Muscle of arm (tissue), 14 donors: ENCODE measurements around the gene TAAR2. TPM values are rescaled to one million over a fixed set of nuclear protein-coding genes. Genes with fewer than 3 reads are reported as not detected.
"Not testable (repeated sequence)": the region's sequence is repeated elsewhere in the genome, so short reads cannot be mapped to it uniquely, and the experiment has no call there.

ENCODE experiments used
- DNase-seq: peaks from one replicate; pipeline ENCODE4 v3.0.0-alpha.2; 2013
- long read RNA-seq, 11 donors: transcript quantifications; one replicate each; lab custom pipeline, GENCODE V29; 2026
- polyA plus RNA-seq, 12 donors: library from polyadenylated mRNA; unstranded; fragments of 120-200 nt; gene quantifications; one replicate each; pipeline ENCODE4 v1.2.1, GENCODE V29; 2013; ENCODE audit not compliant: insufficient read length in 12 of 12

The TAAR2 gene, protein sequence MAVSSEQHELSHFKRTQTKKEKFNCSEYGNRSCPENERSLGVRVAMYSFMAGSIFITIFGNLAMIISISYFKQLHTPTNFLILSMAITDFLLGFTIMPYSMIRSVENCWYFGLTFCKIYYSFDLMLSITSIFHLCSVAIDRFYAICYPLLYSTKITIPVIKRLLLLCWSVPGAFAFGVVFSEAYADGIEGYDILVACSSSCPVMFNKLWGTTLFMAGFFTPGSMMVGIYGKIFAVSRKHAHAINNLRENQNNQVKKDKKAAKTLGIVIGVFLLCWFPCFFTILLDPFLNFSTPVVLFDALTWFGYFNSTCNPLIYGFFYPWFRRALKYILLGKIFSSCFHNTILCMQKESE
- polyA plus RNA-seq: not detected
- long read RNA-seq, donor 1: 0 reads
- long read RNA-seq, donor 2: 0 reads
- long read RNA-seq, donor 3: 0 reads
- long read RNA-seq, donor 4: 0 reads
- long read RNA-seq, donor 5: 0 reads
- long read RNA-seq, donor 6: 0 reads
- long read RNA-seq, donor 7: 0 reads
- long read RNA-seq, donor 8: 0 reads
- long read RNA-seq, donor 9: 0 reads
- long read RNA-seq, donor 10: 0 reads
- long read RNA-seq, donor 11: 0 reads

DNA sequence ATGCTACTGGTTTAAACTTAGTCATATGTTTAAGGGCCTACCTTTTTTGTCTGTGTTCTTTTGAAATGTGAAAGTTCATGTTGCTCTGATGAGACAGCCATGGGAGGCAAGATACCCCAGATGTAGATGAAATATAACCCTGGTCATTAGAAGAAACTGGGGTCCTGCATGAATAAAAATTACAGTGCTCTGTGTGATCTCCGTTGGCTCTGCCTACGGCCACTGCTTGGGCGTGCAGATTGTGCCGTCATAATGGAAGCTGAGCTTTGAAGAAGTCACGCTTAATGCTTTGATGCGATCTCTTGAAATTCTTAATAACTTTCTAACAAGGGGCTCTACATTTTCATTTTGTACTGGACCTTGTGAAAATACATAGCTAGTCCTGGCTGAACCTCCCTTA lies at the start of gene TAAR2:
TSS of gene TAAR2 (minus strand) at position 101 of the 400 bp plus-strand sequence. CDS start at position 101, 0 bp downstream.
- no peak for DNase-seq

DNA sequence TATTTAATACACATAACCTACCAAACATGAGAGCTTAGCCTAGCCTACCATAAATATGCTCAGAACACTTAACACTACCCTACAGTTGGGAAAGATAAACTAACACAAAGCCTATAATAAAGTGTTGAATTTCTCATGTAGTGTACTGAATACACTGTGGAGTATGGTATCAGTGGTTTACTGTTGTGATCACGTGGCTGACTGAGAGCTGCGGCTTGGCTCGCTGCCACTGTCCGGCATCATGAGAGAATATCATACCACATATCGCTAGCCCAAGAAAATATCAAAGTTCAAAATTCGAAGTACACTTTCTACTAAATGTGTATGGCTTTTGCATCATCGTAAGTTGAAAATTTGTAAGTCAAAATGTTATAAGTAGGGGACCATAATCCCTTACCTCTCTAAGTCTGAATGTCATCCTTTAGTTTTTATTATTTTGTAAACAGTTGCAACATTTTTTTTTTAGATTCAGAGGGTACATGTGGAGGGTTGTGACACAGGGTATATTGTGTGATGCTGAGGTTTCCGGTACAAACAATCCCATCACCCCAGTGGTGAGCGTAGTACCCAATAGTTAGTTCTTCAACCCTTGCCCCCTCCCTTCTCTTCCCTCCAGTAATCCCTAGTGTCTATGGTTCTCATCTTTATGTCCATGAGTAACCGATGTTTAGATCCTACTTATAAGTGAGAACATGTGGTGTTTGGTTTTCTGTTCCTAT lies 49.5 kb upstream of the TAAR2 start:
- no peak for DNase-seq

DNA sequence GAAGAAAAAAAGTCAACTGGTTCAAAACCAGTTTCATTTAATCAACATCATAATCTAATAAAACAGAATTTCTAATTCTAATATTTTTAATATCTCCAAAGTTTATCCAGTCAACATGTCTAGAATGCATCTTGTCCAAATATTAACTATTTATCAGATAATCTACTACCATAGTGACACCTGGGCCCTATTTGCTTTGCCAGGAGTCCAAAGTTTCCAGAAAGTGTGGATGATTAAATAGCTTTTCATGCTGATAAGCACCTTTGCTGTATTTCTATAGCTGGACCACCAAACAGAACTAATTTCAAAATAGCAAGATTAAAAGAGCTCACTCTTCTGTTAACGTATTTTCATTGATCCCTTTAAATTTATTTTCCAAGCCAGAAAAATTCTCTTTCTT lies 47.2 kb upstream of the TAAR2 start:
- no peak for DNase-seq

DNA sequence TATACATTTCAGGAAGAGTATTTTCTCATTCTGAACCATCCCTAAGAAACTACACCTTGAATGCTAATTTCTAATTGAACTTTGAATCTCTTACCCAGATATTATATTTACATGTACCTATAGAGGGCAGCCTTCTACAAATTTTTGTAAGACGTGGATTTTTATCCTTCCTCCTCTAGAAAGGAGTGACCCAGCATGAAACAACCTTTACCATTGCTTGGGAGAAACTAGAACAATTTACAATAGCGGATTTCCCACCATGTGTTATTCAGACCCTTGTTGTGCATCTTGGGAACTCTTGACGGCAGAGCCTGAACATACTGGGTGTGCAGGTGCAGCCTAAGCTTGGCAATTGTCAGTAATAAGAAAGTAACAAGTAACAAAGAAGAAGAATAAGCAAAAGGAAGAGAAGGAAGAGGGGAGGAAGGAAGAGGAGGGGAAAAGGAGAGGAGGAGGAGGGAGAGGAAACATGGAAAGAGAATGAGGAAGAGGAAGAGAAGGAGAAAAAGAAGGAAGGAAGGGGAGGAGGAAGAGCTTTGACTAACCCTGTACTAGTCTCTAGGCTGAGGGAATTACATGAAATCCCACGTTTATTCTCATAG lies 45.7 kb upstream of the TAAR2 start:
- peak; percentile 24 for DNase-seq

DNA sequence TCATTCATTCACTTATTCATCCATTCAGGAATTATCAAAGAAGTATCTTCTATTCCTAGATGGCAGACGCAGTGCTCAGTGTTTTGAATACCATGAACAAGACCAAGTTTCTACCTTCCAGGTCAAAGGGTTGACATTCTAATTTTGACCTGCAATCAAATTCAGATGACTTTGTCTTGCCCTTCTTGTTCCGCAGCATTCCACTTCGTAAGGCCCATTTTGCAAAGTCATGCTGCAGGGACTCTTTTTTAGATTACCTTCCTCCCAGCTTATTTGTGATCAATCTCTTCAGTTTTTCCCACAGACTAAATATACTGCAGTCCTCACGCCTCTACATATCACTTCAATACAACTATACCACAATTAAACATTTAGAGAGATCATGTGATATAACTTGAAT lies 42.0 kb upstream of the TAAR2 start:
- DNase-seq: no peak

DNA sequence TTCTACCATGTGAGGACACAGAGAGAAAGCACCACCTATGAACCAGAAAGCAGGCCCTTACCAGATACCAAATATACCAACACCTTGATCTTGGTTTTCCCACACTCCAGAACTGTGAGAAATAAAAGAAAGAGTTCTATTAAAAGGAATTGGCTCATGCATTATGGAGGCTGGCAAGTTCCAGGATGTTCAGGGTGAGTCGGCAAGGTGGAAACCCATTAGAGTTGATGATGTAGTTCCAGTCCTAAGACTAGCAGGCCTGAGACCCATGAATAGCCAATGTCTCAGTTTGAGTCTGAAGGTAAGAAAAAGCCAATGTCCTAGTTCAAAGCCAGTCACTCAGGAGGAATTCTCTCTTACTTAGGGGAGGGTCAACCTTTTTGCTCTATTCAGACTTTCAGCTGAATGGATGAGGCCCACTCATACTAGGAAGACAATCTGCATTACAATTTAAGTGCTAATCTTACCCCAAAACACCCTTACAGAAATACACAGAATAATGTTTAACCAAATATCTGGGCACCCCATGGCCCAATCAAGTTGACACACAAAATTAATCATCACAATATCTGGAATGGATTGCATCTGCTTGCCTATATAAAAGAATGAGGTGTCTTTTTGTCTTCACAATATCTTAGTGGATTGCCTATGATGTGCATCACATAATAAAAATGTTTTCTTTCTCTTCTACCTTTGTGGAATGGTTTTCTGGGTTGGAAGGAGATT lies 40.4 kb upstream of the TAAR2 start:
- no peak for DNase-seq

DNA sequence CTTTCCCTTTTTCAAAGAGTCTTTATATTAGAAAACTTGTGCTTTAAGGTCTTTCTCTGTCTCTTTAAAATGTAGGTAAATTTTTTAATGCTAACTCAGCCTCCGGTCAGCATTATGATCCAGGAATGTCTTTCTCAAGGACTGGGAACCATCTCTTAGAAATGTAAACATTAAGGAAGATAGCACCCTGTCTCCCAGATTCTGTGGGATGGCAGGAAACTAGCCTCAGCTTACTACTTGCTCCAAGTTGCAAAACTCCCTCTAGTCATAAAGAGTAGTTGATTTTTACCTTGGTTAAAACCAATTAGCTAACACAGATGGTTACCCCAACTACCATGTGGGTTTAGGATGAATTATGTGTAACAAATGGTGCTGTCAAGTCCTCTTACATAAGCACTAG lies 39.6 kb upstream of the TAAR2 start:
- no peak for DNase-seq

DNA sequence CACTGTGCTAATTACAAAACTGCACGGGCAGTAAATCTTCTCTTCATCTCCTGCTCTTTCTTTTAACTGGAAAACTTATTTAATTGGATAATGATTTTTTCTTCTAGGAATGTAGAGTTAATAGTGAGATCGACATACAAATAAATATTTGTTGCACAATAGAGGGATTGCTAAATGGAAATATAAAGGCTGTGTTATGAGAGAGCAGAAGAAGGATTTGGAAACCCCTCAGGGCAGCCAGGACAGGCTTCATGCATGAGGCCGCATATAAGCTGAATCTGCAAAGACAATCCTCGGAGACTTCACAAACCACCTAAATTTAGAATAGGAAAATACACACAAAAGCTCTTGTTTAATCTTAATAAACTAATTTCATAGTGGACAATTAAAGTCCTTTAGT lies 37.8 kb upstream of the TAAR2 start:
- no peak for DNase-seq

DNA sequence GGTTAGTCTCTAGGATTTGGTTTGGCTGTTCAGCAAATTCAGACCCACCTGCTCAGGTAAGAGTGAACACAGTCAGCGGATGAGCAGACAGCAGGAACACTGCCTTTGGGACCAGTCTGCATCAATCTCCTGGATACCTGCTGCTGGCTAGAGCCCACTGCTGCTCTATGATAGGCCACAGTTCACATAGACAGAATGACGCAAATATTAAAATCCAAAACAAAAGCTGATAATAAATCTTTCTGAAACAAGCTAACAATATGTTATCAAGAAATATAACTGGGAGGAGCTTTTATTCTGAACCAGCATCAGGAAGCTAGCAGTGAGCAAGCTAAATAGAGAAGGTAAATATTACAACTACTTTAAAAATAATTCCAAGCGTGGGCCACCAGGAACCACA lies 35.0 kb upstream of the TAAR2 start, which contains the start of gene TAAR1:
TSS of gene TAAR1 (minus strand) at position 101 of the 400 bp plus-strand sequence. CDS start 13,179 bp downstream, outside the sequence.
- DNase-seq: no peak

DNA sequence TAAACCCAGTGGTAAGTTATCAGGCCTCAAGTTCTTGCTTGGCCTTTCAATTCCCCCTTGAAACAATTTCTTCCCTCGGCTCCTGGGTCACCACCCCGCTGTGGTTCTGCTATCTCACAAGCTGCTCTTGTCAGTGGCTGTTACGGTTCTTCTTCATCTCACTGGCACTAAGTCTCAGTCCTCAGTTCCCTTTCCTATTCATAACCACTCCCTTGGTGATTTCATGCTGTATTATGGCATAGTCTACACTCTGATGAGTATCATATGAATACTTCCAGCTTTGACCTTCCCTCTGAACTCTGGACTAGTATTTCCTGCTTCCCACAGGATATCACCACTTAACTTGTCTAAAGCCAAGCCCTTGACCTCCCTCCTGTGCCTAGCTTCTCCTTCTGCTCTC lies 27.0 kb upstream of the TAAR2 start:
- no peak for DNase-seq

DNA sequence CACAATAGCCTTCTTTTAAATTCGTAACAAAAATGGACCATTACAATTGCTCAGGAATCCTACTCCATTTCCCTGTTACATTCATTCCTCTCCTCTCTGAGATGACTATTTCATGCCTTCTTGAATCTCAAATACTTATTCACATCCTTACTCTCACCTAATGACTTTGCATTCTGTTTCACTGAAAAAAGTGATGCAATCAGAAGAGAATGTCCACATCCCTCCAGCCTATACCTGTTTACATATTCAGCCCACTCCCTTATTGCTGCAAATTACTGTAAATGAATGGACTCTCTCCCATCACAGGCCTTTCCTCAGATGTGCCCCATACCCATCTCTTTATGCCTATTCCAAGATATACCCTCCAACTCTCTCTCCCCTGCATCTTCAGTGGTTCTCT lies 26.4 kb upstream of the TAAR2 start:
- no peak for DNase-seq

DNA sequence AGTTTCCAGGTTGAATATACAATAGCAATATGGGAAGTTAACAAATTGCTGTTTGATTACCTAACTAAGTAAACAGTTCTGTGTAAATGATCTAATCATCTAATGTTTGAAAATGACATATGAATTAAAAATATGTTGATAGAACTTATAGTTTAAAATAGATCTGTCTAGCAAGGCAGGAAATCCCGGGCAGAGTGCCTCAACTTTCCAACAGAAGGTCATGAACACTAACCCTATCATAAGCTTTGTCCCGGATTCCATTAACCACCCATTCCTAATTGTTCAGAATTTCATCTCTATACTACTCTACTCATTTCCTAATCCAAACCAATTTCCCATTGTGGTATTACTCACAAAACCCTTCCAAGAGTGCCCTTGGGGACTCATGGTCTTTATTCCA lies 24.8 kb upstream of the TAAR2 start:
- DNase-seq: no peak

DNA sequence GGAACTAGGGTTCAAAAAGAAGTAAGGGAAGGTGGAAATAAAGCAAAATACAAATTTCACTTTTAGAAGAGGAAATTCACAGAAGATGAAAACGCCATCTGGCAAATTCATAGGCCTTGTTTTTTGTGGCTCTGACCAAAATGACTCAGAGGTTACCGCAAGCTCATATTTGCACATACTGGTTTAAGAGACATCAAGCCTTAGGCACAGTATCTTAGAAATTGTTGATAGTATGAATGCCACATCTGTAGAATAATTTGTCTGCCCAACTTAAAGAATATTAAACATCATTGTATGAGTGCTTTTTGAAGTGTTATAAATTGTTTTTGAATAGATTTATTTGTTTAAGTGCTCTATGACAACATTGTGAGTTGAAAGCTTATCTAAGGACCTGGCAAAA lies 24.3 kb upstream of the TAAR2 start:
- no peak for DNase-seq

DNA sequence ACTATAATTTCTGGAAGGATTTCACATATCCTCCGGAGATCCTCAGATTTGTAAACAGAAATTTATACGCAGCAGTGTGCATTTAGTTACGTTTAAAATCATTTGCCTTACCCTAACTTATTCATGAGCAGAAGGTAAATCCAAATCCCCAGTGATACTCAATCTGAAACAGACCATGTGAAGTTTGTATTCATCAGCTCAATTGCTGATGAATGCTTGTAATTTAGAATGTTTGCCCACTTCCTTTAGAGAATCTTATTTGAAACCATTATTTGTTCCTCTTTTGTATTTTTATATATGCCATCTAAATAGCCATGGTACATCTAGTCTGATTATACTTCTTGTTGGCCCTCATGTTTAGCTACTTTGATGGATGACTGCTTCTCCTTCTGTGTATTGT lies 19.5 kb upstream of the TAAR2 start:
- no peak for DNase-seq

DNA sequence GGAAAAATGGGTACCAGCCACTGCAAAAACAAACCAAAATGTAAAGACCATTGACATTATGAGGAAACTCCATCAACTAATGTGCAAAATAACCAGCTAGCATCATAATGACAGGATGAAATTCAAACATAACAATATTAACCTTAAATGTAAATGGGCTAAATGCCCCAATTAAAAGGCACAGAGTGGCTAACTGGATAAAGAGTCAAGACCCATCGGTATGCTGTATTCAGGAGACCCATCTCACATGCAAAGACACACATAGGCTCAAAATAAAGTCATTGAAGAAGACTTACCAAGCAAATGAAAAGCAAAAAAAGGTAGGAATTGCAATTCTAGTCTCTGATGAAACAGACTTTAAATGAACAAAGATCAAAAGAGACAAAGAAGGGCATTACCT lies 13.1 kb upstream of the TAAR2 start:
- DNase-seq: not testable (repeated sequence)

DNA sequence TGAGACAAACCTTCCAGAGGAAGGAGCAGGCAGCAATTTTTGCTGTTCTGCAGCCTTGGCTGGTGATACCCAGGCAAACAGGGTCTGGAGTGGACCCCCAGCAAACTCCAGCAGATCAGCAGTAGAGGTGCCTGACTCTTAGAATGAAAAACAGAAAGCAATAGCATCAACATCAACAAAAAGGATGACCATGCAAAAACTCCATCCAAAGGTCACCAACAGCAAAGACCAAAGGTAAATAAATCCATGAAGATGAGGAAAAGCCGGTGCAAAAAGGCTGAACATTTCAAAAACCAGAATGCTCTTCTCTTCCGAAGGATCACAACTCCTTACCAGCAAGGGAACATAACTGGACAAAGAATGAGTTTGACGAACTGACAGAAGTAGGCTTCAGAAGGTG lies 11.8 kb upstream of the TAAR2 start:
- not testable (repeated sequence) for DNase-seq

DNA sequence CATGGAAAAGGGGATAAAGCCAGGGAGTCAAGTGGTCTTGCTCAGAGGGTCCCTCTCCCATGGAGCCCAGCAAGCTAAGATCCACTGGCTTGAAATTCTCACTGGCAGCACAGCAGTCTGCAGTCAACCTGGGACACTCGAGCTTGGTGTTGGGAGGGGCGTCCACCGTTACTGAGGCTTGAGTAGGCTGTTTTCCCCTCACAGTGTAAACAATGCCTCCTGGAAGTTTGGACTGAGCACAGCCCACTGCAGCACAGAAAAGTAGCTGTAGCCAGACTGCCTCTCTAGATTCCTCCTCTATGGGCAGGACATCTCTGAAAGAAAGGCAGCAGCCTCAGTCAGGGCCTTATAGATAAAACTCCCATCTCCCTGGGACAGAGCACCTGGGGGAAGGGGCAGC lies 11.2 kb upstream of the TAAR2 start:
- DNase-seq: not testable (repeated sequence)

DNA sequence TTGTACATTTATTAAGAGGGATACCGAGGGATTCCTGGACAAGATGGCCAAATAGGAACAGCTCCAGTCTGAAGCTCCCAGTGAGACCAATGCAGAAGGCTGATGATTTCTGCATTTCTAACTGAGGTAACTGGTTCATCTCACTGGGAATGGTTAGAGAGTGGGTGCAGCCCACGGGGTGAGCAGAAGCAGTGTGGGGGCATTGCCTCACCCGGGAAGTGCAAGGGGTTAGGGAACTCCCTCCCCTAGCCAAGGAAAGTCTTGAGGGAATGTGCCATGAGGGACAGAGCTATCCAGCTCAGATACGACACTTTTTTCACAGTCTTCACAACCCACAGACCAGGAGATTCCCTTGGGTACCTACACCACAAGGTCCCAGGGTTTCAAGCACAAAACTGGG lies 10.7 kb upstream of the TAAR2 start:
- DNase-seq: no peak

DNA sequence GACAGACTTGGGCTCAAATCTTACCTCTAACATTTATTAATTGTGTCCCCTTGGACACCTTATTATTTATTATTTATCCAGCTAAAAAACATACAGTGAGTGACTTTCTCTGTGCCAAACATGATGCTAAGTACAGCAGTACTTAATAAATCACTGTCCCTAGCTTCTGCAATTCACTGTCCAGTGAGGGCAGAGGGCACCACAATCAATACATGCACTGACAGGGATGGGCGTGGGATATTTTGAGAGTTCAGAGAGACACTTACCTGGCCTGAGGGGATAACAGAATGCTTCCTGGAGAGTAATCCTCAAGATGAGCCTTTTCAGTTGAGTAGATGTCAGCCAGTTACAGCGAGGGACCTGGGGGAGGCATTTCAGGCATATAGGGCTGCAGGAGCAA lies 9.3 kb upstream of the TAAR2 start:
- DNase-seq: no peak

DNA sequence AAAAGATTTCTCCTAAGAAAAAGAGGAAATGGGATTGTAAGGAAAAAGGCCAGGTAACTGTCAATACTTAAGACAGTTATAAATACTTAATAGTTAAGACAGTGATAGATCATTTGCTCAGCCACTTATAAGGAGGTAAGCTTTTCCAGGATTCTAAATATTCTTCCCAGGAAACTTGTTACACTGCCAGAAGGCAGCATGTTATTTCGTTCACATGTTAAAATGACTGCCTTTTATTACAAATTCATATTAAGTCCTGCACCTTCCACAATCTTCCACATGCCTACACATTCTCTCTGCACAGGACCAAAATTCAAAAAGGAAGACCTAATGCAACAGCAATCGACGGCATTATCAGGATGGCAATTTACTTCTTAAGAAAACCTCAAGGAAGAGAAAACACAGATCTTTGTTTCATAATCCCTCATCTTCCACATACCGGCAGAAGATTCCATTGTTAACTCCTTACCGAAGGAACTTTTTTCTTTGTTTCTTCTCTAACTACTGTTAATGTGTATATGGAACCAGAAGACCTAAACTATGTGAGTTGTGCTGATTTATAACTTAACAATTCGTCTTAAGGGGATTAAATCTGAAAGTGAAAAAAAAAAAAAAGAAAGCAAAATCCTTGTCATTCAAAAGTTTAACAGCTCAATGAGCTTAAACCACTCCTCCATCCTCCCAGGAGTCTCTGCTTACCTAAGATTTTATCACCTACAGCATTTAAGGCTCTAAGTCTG lies 799 bp downstream of the TAAR2 start:
- peak; percentile 34 for DNase-seq

DNA sequence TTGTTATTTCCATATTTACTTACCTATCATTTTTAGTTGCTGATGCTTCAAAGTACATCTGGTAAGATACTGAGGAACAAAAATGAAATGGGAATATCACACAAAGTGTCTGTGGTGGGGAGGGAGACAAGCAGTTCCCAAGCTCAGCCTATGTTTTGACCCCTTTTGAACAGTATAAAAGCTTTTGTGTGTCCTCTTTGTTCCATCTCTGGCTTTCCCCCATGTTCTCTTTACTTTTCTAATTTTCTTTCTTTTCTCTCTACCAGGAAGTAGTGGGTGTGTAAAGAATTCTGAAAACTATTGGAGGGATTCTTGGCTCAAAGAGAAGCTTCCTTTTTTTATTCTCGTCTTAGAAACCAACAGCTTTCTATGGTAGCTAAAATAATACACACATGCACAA lies 7.4 kb downstream of the TAAR2 start:
- DNase-seq: no peak
